GM12892 (cell line): ENCODE results near the gene CEP128.

Experiments used
- POLR2A ChIP-seq: IDR thresholded peaks from 2 replicates; pipeline ENCODE4 v1.6.1; 2011; ENCODE audit warnings: low read depth, low read length, control low read depth
- POLR2AphosphoS5 ChIP-seq: IDR thresholded peaks from 2 replicates; pipeline ENCODE4 v1.6.1; 2011; ENCODE audit warnings: low read depth, low read length, control low read depth
- TAF1 ChIP-seq: IDR thresholded peaks from 2 replicates; pipeline ENCODE4 v1.6.1; 2011; ENCODE audit warnings: low read depth, mild to moderate bottlenecking, control low read depth, low read length, borderline replicate concordance

DNA sequence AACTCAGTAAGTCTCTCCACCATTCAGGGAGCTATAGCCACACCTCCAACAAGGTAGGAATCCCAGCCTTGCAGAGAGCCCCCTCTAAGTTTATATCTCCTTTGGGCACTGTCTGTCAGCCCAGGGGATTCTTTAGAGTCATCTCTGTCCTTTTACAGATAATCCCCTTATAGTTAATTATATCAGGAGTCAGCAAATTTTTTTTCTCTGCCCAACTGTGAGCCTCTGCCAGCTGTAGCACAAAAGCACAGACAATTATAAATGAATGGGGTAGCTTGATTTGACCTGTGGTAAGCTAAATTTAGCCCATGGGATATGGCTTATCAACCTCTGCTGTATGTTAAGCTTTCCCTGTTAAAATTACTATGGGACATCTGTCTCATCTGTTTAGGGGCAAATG lies 8.3 kb downstream of the CEP128 start:
- TF ChIP-seq POLR2A (no peak), POLR2AphosphoS5 (no peak), TAF1 (no peak)
